IMR-90 (cell line): ENCODE data around the gene C19orf85. TPM values are rescaled to one million over a fixed set of nuclear protein-coding genes. Genes with fewer than 3 reads are reported as not detected.

ENCODE experiments used
- ATAC-seq: fragments of 200-7000 bp; cut with Tn5 transposase; 2 replicates; pipeline ENCODE4 v1.9.1; 2020; ENCODE audit warnings: low read depth, mild to moderate bottlenecking, moderate library complexity
- BruUV-seq: library from RNA; stranded (reverse); fragments of 400-500 nt; replicated peaks from 2 replicates; lab custom pipeline; 2021; lab: Mats Ljungman, UMichigan
- CTCF ChIA-PET: fragments of 300-600 bp; formaldehyde crosslinking; extraction: SDS; loops from one replicate; lab custom pipeline; 2021; ENCODE audit warnings: antibody characterized with exemption; lab: Yijun Ruan, JAX
- POLR2A ChIA-PET: fragments of 300-600 bp; sonication (Branson Sonifier 250); formaldehyde crosslinking; loops from one replicate; lab custom pipeline; 2022; ENCODE audit warnings: antibody characterized with exemption; ENCODE audit not compliant: unreplicated experiment; lab: Charles Lee
- DNase-seq: peaks from one replicate; pipeline ENCODE4 v3.0.0; 2013
- H2AFZ ChIP-seq: replicated peaks from 2 replicates; pipeline ENCODE3; 2013; ENCODE audit warnings: low read length, mild to moderate bottlenecking; ENCODE audit not compliant: poor library complexity
- H2AK5ac ChIP-seq: 2 replicates; pipeline ENCODE4 v1.6.1; 2013; ENCODE audit warnings: low read depth, low read length, inconsistent platforms
- H2AK9ac ChIP-seq: replicated peaks from 2 replicates; pipeline ENCODE3; 2013; ENCODE audit warnings: mild to moderate bottlenecking, low read depth, low read length, moderate library complexity; ENCODE audit not compliant: poor library complexity
- H2BK120ac ChIP-seq: 2 replicates; pipeline ENCODE4 v1.6.1; 2013; ENCODE audit warnings: low read depth, low read length, inconsistent platforms
- H2BK15ac ChIP-seq: 3 replicates; pipeline ENCODE4 v1.6.1; 2013; ENCODE audit warnings: low read depth, low read length, inconsistent platforms
- H2BK20ac ChIP-seq: 2 replicates; pipeline ENCODE4 v1.6.1; 2013; ENCODE audit warnings: low read depth, mild to moderate bottlenecking, inconsistent platforms, low read length, moderate library complexity
- H2BK5ac ChIP-seq: 2 replicates; pipeline ENCODE4 v1.6.1; 2013; ENCODE audit warnings: mild to moderate bottlenecking, low read depth, low read length, inconsistent platforms; ENCODE audit not compliant: poor library complexity, severe bottlenecking
- H3K14ac ChIP-seq: replicated peaks from 2 replicates; pipeline ENCODE4 v1.6.1; 2013; ENCODE audit warnings: low read depth, low read length, inconsistent platforms
- H3K18ac ChIP-seq: 2 replicates; pipeline ENCODE4 v1.6.1; 2013; ENCODE audit warnings: low read depth, low read length, control low read depth
- H3K23ac ChIP-seq: 2 replicates; pipeline ENCODE4 v1.6.1; 2013; ENCODE audit warnings: low read depth, low read length, inconsistent platforms
- H3K27ac ChIP-seq: 2 replicates; pipeline ENCODE4 v1.5.1; 2013; ENCODE audit warnings: mild to moderate bottlenecking, control low read depth, low read length; ENCODE audit not compliant: insufficient read depth
- H3K27me3 ChIP-seq: 2 replicates; pipeline ENCODE4 v1.6.1; 2013; ENCODE audit warnings: low read length; ENCODE audit not compliant: control insufficient read depth, insufficient read depth
- H3K36me3 ChIP-seq: 2 replicates; pipeline ENCODE4 v1.6.1; 2013; ENCODE audit warnings: low read length, mixed read lengths; ENCODE audit not compliant: control insufficient read depth, insufficient read depth
- H3K4ac ChIP-seq: 2 replicates; pipeline ENCODE4 v1.6.1; 2013; ENCODE audit warnings: low read depth, low read length, inconsistent platforms
- H3K4me1 ChIP-seq: 2 replicates; pipeline ENCODE4 v1.6.1; 2013; ENCODE audit warnings: low read length, mixed read lengths; ENCODE audit not compliant: control insufficient read depth, insufficient read depth
- H3K4me2 ChIP-seq: 2 replicates; pipeline ENCODE4 v1.6.1; 2013; ENCODE audit warnings: low read depth, mild to moderate bottlenecking, control low read depth, low read length, moderate library complexity
- H3K4me3 ChIP-seq: 2 replicates; pipeline ENCODE4 v1.5.1; 2013; ENCODE audit warnings: low read depth, mild to moderate bottlenecking, control low read depth, low read length, moderate library complexity; ENCODE audit not compliant: insufficient read depth
- H3K56ac ChIP-seq: 2 replicates; pipeline ENCODE4 v1.6.1; 2013; ENCODE audit warnings: low read length, inconsistent platforms; ENCODE audit not compliant: insufficient read depth; ENCODE audit errors: extremely low read depth
- H3K79me1 ChIP-seq, 2 experiments: 2 replicates each; pipeline ENCODE4 v1.6.1; 2013; ENCODE audit warnings: low read length in 2 of 2, inconsistent platforms in 1 of 2, low read depth in 1 of 2
- H3K9ac ChIP-seq: 2 replicates; pipeline ENCODE4 v1.6.1; 2013; ENCODE audit warnings: low read depth, low read length, control low read depth
- H3K9me1 ChIP-seq: 2 replicates; pipeline ENCODE4 v1.6.1; 2013; ENCODE audit warnings: low read length, inconsistent platforms; ENCODE audit not compliant: insufficient read depth
- H3K9me3 ChIP-seq: 2 replicates; pipeline ENCODE4 v1.6.1; 2013; ENCODE audit warnings: low read length; ENCODE audit not compliant: control insufficient read depth, insufficient read depth
- H4K20me1 ChIP-seq: 2 replicates; pipeline ENCODE4 v1.6.1; 2013; ENCODE audit warnings: low read length, inconsistent platforms; ENCODE audit not compliant: insufficient read depth
- H4K5ac ChIP-seq: 2 replicates; pipeline ENCODE4 v1.6.1; 2013; ENCODE audit warnings: mild to moderate bottlenecking, low read depth, low read length, control low read depth
- H4K8ac ChIP-seq, 2 experiments: 2 replicates each; pipeline ENCODE4 v1.6.1; 2013; ENCODE audit warnings: low read depth in 2 of 2, low read length in 2 of 2, control low read depth in 1 of 2, inconsistent platforms in 1 of 2
- H4K91ac ChIP-seq: 2 replicates; pipeline ENCODE4 v1.6.1; 2013; ENCODE audit warnings: low read depth, low read length, inconsistent platforms; ENCODE audit not compliant: insufficient read depth
- BHLHE40 ChIP-seq: fragments of 150-350 bp; IDR thresholded peaks from 2 replicates; pipeline ENCODE4 v1.6.1; 2016; ENCODE audit warnings: mild to moderate bottlenecking, low read depth, low read length
- MAFK ChIP-seq: IDR thresholded peaks from 2 replicates; pipeline ENCODE4 v1.6.1; 2012; ENCODE audit warnings: low read depth, low read length, improper control_type of control experiment
- MAZ ChIP-seq: IDR thresholded peaks from 2 replicates; pipeline ENCODE4 v1.6.1; 2012; ENCODE audit warnings: low read depth, mild to moderate bottlenecking, low read length, improper control_type of control experiment, moderate library complexity, borderline replicate concordance
- MXI1 ChIP-seq: IDR thresholded peaks from 2 replicates; pipeline ENCODE4 v1.6.1; 2012; ENCODE audit warnings: low read depth, mild to moderate bottlenecking, low read length, moderate library complexity, borderline replicate concordance
- POLR2A ChIP-seq: IDR thresholded peaks from 2 replicates; pipeline ENCODE4 v1.6.1; 2012; ENCODE audit warnings: mild to moderate bottlenecking, low read depth, low read length
- RAD21 ChIP-seq: IDR thresholded peaks from 2 replicates; pipeline ENCODE4 v1.6.1; 2012; ENCODE audit warnings: low read length, improper control_type of control experiment
- SMC3 ChIP-seq: fragments of 150-350 bp; IDR thresholded peaks from 2 replicates; pipeline ENCODE4 v1.6.1; 2016; ENCODE audit warnings: low read depth, mild to moderate bottlenecking, antibody characterized with exemption, low read length, moderate library complexity
- WGBS, 2 experiments: methylation state at CpG; one replicate each; pipeline versions ENCODE4 v1.1.5 to v1.1.7; 2013; ENCODE audit warnings: missing lambda C conversion rate in 2 of 2; ENCODE audit not compliant: insufficient read length in 1 of 2; ENCODE audit errors: extremely low coverage in 2 of 2; 5-methylcytosine and 5-hydroxymethylcytosine counted together
- dilution Hi-C: fragments of 300-500 bp; cut with HindIII; formaldehyde crosslinking; loops from one replicate; pipeline ENCODE4 v1.14.3; 2018; ENCODE audit warnings: low sequenced_read_pairs; ENCODE audit not compliant: unreplicated experiment
- in situ Hi-C: fragments of 300-500 bp; cut with MboI; formaldehyde crosslinking; loops from 3 replicates; pipeline ENCODE4 v1.14.3; 2019; ENCODE audit warnings: low sequenced_read_pairs, inconsistent platforms, mixed read lengths
- intact Hi-C: fragments of 100-400 bp; cut with micrococcal nuclease; formaldehyde crosslinking; loops from 2 replicates; pipeline ENCODE4 v1.10.0; 2022
- polyA plus RNA-seq, 3 experiments: library from polyadenylated mRNA; depleted of rRNA; stranded (reverse); fragments of >200 nt; gene quantifications; 2 replicates each; pipeline ENCODE4 v1.2.3, GENCODE V29; 2012; ENCODE audit warnings: low replicate concordance in 1 of 3
- total RNA-seq: library from RNA; depleted of rRNA; stranded (reverse); fragments of >200 nt; gene quantifications from 2 replicates; pipeline ENCODE4 v1.2.3, GENCODE V29; 2012
- TF ChIP-seq, protein P1 (sequence below): fragments of 150-350 bp; IDR thresholded peaks from 2 replicates; pipeline ENCODE4 v1.6.1; 2017; ENCODE audit warnings: mild to moderate bottlenecking, antibody characterized with exemption, low read length, low read depth
- TF ChIP-seq, protein P2 (sequence below): fragments of 150-350 bp; IDR thresholded peaks from 2 replicates; pipeline ENCODE4 v1.6.1; 2016; ENCODE audit warnings: low read depth, mild to moderate bottlenecking, low read length, moderate library complexity, borderline replicate concordance

Gene C19orf85
- total and polyA plus RNA-seq, 2 of the 4 experiments (the other 2 are of a cell fraction), result not detected

DNA sequence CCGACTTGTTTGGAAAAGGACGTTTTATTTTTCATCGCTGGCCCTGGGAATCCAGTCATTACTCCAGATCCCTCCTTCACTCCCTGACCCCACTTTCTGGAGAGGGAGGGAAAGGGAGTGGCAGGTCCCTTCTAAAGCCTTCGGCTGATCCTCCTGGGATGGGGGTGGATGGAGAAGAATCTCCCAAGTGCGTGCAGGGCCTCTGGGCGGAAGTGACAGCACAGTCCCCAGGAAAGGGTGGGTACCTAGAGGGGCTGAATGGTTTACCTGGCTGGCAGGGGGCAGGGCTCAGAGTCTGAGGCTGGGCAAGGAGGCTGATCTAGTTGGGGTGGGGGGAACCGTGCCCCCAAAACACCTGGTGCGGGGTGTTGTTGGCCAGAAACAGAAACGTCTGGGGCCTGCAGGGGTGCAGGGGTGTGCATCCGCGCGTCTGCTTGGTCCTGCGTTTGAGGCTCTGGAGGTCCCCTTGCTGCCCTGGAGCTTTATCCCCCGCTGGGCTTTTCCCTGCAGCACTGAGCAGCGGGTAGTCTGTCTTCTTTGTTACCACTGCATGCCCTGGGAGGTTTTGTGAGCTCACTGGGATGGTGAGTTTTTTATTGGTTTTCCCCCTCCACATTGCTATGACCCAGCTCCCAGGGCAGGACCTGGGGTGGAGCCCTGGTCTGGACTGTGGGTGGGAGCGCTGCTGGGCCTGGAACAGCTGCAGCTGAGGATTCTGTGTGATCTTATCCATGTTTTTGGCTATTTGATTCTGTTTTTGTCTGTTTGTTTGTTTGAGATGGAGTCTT is 8.9 kb upstream of the C19orf85 start:
- Histone ChIP-seq H4K91ac (no peak overlapping the region), H2BK120ac (peak overlapping the region; percentile 1; the same call in 1 of the 2 replicates), H3K27ac (no peak overlapping the region), H2AK5ac (no peak overlapping the region; the same call in 1 of the 2 replicates), H3K79me1 (peaks cover 9 to 20% of the 10 kb centered on the region in 2 experiments; a peak in 3 of 4 replicates), H3K4me3 (no peak overlapping the region), H3K9me3 (no peaks in the 10 kb centered on the region), H4K20me1 (no peaks in the 10 kb centered on the region; the same call in 1 of the 2 replicates), H3K27me3 (no peaks in the 10 kb centered on the region), H4K5ac (no peak overlapping the region), H3K14ac (no peak overlapping the region), H3K36me3 (no peaks in the 10 kb centered on the region), H3K9ac (no peak overlapping the region), H4K8ac (peak overlapping the region in 1 of 2 experiments; percentile 38; a peak in 3 of 4 replicates), H3K18ac (no peak overlapping the region), H3K4me1 (peaks cover 9% of the 10 kb centered on the region), H2AK9ac (peak overlapping the region; percentile 90), H3K4me2 (no peak overlapping the region), H3K4ac (0 out of 2 replicates have a peak overlapping the region, but pooled peaks have one; percentile 19), H2AFZ (peak overlapping the region; percentile 58), H2BK15ac (no peak overlapping the region), H2BK5ac (no peak overlapping the region), H3K9me1 (peaks cover 12% of the 10 kb centered on the region), H2BK20ac (no peak overlapping the region), H3K56ac (no peak overlapping the region), H3K23ac (no peak overlapping the region)
- POLR2A ChIA-PET, result no interaction called here
- ATAC-seq (no peak), DNase-seq (no peak)
- TF ChIP-seq POLR2A, result no peak
- no peak for TF ChIP-seq RAD21
- TF ChIP-seq, protein P1, sequence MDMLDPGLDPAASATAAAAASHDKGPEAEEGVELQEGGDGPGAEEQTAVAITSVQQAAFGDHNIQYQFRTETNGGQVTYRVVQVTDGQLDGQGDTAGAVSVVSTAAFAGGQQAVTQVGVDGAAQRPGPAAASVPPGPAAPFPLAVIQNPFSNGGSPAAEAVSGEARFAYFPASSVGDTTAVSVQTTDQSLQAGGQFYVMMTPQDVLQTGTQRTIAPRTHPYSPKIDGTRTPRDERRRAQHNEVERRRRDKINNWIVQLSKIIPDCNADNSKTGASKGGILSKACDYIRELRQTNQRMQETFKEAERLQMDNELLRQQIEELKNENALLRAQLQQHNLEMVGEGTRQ, result no peak
- TF ChIP-seq BHLHE40, result no peak
- TF ChIP-seq MAZ, result no peak
- TF ChIP-seq MXI1, result no peak
- TF ChIP-seq, protein P2, sequence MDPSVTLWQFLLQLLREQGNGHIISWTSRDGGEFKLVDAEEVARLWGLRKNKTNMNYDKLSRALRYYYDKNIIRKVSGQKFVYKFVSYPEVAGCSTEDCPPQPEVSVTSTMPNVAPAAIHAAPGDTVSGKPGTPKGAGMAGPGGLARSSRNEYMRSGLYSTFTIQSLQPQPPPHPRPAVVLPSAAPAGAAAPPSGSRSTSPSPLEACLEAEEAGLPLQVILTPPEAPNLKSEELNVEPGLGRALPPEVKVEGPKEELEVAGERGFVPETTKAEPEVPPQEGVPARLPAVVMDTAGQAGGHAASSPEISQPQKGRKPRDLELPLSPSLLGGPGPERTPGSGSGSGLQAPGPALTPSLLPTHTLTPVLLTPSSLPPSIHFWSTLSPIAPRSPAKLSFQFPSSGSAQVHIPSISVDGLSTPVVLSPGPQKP, result no peak
- no peak for TF ChIP-seq SMC3
- no peak for TF ChIP-seq MAFK
- no TSS peak for BruUV-seq
- WGBS, 2 experiments, result 59% methylated on average over 4 of the region's 16 CpGs; no CpG with 5 or more reads in 1 of the 2 experiments
- CTCF ChIA-PET, result no interaction called here
- in situ Hi-C loops, result no loop called here
- dilution Hi-C loops, result no loop called here
- intact Hi-C loops, result no loop called here
